MM.1S (cell line): ENCODE results near the gene CRTC3.

Experiments used
- DNase-seq: peaks from one replicate; pipeline ENCODE4 v3.0.0-alpha.2; 2015
- H2AFZ ChIP-seq: fragments of 300-600 bp; sonication (generic); 2 replicates; pipeline ENCODE4 v1.6.0; 2016; ENCODE audit warnings: antibody characterized with exemption, low read length
- H3F3A ChIP-seq: fragments of 300-600 bp; sonication (generic); 2 replicates; pipeline ENCODE4 v1.6.1; 2016; ENCODE audit warnings: mild to moderate bottlenecking, antibody characterized with exemption, low read length, moderate library complexity, mixed read lengths; ENCODE audit not compliant: insufficient read depth
- H3K27ac ChIP-seq: fragments of 300-600 bp; sonication (generic); 2 replicates; pipeline ENCODE4 v1.5.1; 2016; ENCODE audit warnings: mild to moderate bottlenecking, low read length
- H3K27me3 ChIP-seq: fragments of 300-600 bp; sonication (generic); replicated peaks from 2 replicates; pipeline ENCODE4 v1.6.0; 2016; ENCODE audit warnings: low read length; ENCODE audit not compliant: insufficient read depth
- H3K36me3 ChIP-seq: fragments of 300-600 bp; sonication (generic); replicated peaks from 2 replicates; pipeline ENCODE4 v1.6.1; 2016; ENCODE audit warnings: mild to moderate bottlenecking, low read length, mixed read lengths; ENCODE audit not compliant: insufficient read depth
- H3K4me1 ChIP-seq: fragments of 300-600 bp; sonication (generic); 2 replicates; pipeline ENCODE4 v1.6.1; 2016; ENCODE audit warnings: low read length, mixed read lengths
- H3K4me2 ChIP-seq: fragments of 300-600 bp; sonication (generic); 2 replicates; pipeline ENCODE4 v1.6.0; 2016; ENCODE audit warnings: low read depth, low read length
- H3K4me3 ChIP-seq: fragments of 300-600 bp; sonication (generic); 2 replicates; pipeline ENCODE4 v1.5.1; 2016; ENCODE audit warnings: low read length, mixed read lengths
- H3K79me2 ChIP-seq: fragments of 300-600 bp; sonication (generic); 2 replicates; pipeline ENCODE4 v1.6.1; 2016; ENCODE audit warnings: mixed run types, low read length, mixed read lengths
- H3K9ac ChIP-seq: fragments of 300-600 bp; sonication (generic); 2 replicates; pipeline ENCODE4 v1.6.1; 2016; ENCODE audit warnings: low read length, mixed read lengths
- H3K9me2 ChIP-seq: fragments of 300-600 bp; sonication (generic); replicated peaks from 2 replicates; pipeline ENCODE4 v1.6.1; 2016; ENCODE audit warnings: mild to moderate bottlenecking, low read length, mixed read lengths; ENCODE audit not compliant: insufficient read depth
- H3K9me3 ChIP-seq: fragments of 300-600 bp; sonication (generic); replicated peaks from 2 replicates; pipeline ENCODE4 v1.6.1; 2016; ENCODE audit warnings: mild to moderate bottlenecking, low read length, mixed read lengths; ENCODE audit not compliant: insufficient read depth
- H4K20me1 ChIP-seq: fragments of 300-600 bp; sonication (generic); 2 replicates; pipeline ENCODE4 v1.6.1; 2016; ENCODE audit warnings: mild to moderate bottlenecking, low read length, moderate library complexity, mixed read lengths; ENCODE audit not compliant: insufficient read depth
- CTCF ChIP-seq: fragments of 300-600 bp; sonication (generic); IDR thresholded peaks from 2 replicates; pipeline ENCODE4 v1.5.1; 2016; ENCODE audit warnings: antibody characterized with exemption, low read length, mixed read lengths
- EZH2 ChIP-seq: fragments of 300-600 bp; sonication (generic); optimal IDR thresholded peaks from 2 replicates; pipeline ENCODE3; 2017; ENCODE audit warnings: low read depth, mild to moderate bottlenecking, antibody characterized with exemption, low read length, mixed read lengths
- EZH2phosphoT487 ChIP-seq: fragments of 300-600 bp; sonication (generic); IDR thresholded peaks from 2 replicates; pipeline ENCODE4 v1.6.1; 2018; ENCODE audit warnings: antibody characterized with exemption, low read length

The CRTC3 gene

GRCh38 chr15:90598031-90598577 is 68.4 kb downstream of the CRTC3 start:
- DNase-seq: no peak
- H3K9ac ChIP-seq: no peak overlapping the region
- H3F3A ChIP-seq: peaks cover 10% of the 10 kb centered on the region; the same call in 1 of the 2 replicates
- H3K4me1 ChIP-seq: peaks cover 24% of the 10 kb centered on the region
- no peak overlapping the region for H3K4me3 ChIP-seq
- TF ChIP-seq CTCF: no peak
- no peak for TF ChIP-seq EZH2
- no peak for TF ChIP-seq EZH2phosphoT487
- H2AFZ ChIP-seq: no peak overlapping the region
- no peak overlapping the region for H3K4me2 ChIP-seq
- H3K79me2 ChIP-seq: no peaks in the 10 kb centered on the region
- H3K36me3 ChIP-seq: no peaks in the 10 kb centered on the region
- H3K27me3 ChIP-seq: no peaks in the 10 kb centered on the region
- no peaks in the 10 kb centered on the region for H4K20me1 ChIP-seq
- H3K9me3 ChIP-seq: no peaks in the 10 kb centered on the region
- H3K27ac ChIP-seq: no peak overlapping the region
- H3K9me2 ChIP-seq: no peaks in the 10 kb centered on the region

- no peak overlapping the region for H2AFZ ChIP-seq
- H4K20me1 ChIP-seq: no peaks in the 10 kb centered on the region
- no peak for TF ChIP-seq EZH2phosphoT487
- no peak for TF ChIP-seq CTCF
- no peak for TF ChIP-seq EZH2
- H3F3A ChIP-seq: peaks cover 10% of the 10 kb centered on the region; the same call in 1 of the 2 replicates
- no peak overlapping the region for H3K4me3 ChIP-seq
- H3K9ac ChIP-seq: no peak overlapping the region
- DNase-seq: no peak
- no peaks in the 10 kb centered on the region for H3K79me2 ChIP-seq
- no peaks in the 10 kb centered on the region for H3K27me3 ChIP-seq
- H3K27ac ChIP-seq: no peak overlapping the region
- H3K9me3 ChIP-seq: no peaks in the 10 kb centered on the region
- no peak overlapping the region for H3K4me2 ChIP-seq
- H3K9me2 ChIP-seq: no peaks in the 10 kb centered on the region
- H3K36me3 ChIP-seq: no peaks in the 10 kb centered on the region
- H3K4me1 ChIP-seq: peaks cover 21% of the 10 kb centered on the region
Observed at GRCh38 chr15:90598679-90599078, 69.0 kb downstream of the CRTC3 start.

- no peak overlapping the region for H2AFZ ChIP-seq
- no peak overlapping the region for H3K9ac ChIP-seq
- no peak overlapping the region for H3K4me2 ChIP-seq
Observed at GRCh38 chr15:90599116-90599515, 69.4 kb downstream of the CRTC3 start.

More at GRCh38 chr15:90599116-90599515, 69.4 kb downstream of the CRTC3 start:
- no peak overlapping the region for H3K4me3 ChIP-seq
- TF ChIP-seq EZH2phosphoT487 (no peak), EZH2 (no peak), CTCF (no peak)
- H3K79me2 ChIP-seq: no peaks in the 10 kb centered on the region
- H3K9me3 ChIP-seq: no peaks in the 10 kb centered on the region
- no peaks in the 10 kb centered on the region for H3K36me3 ChIP-seq
- H3K27ac ChIP-seq: no peak overlapping the region
- DNase-seq: no peak
- no peaks in the 10 kb centered on the region for H3K27me3 ChIP-seq
- no peaks in the 10 kb centered on the region for H4K20me1 ChIP-seq
- peaks cover 7% of the 10 kb centered on the region; the same call in 1 of the 2 replicates for H3F3A ChIP-seq
- no peaks in the 10 kb centered on the region for H3K9me2 ChIP-seq
- H3K4me1 ChIP-seq: peaks cover 16% of the 10 kb centered on the region
